ENCODE results near the gene FAM107B. TPM values are rescaled to one million over a fixed set of nuclear protein-coding genes. Genes with fewer than 3 reads are reported as not detected.

FAM107B gene
- total and polyA plus RNA-seq, 2 of the 13 experiments (the other 11 are each of a cell fraction or from before 2014, with no cell fraction given): 15.7 to 24.8 TPM

DNA sequence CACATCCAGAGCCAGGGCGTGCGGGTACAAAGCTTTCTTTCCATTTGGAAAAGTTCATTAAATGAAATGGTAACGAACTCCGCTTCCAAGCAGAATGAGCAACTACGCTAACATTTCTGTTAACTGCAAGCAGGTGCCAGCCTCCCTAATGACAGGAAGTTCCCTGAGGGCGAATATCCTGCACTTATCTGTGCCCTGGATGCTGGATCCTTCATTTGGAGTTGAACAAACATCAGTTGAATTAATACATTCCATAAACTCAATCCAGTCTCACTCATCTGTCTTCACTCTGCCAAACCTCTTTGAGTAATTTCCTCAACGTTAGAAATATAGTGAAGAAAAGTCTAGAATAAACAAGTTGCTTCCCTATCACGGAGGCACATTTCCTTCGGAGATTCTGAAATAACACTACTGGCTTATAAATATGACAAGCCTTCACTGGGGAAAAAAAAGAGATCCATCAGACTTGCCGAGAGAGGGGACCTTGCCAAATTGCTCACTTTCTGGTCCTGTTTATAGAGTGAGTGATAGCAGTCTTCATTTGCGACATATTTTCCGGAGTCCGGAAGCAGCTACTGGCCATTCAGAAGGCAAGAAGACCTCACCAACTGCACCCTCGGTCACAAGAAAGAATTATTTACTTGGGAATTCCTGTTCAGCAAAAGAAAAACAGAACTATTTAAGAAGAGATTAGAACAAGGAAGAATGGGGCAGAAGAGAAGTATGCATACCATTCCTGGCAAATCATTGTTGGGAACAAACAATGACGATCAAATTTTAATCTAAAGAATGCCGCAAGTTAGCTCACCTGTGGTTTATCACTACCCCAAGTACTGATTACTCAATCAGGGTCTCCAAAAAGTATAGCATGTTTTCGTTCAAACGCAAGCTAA, 196.4 kb downstream of the FAM107B start (continued):
- TF ChIP-seq HDAC2 (CRISPR knock-in tag; IDR thresholded peaks at IDR 0.05) (peak; percentile 53; the same call in 1 of the 2 replicates), KAT8 (CRISPR knock-in tag; IDR thresholded peaks at IDR 0.05) (no peak), SALL1 (CRISPR knock-in tag; IDR thresholded peaks at IDR 0.05) (peak; percentile 17; the same call in 1 of the 2 replicates), HMG20B (CRISPR knock-in tag; conservative IDR thresholded peaks at IDR 0.05) (0 out of 2 replicates have a peak, but pooled peaks have one; percentile 15), SIX4 (CRISPR knock-in tag; IDR thresholded peaks at IDR 0.05) (0 out of 2 replicates have a peak, but pooled peaks have one; percentile 16), EP300 (IDR thresholded peaks at IDR 0.05; ENCODE audit: low read depth in 2 of 2, low read length in 2 of 2) (no peak; a peak in 1 of 4 replicates), EP300 (CRISPR knock-in tag; IDR thresholded peaks at IDR 0.05; ENCODE audit: borderline replicate concordance) (0 out of 2 replicates have a peak, but pooled peaks have one; percentile 56), CEBPB (IDR thresholded peaks at IDR 0.05; ENCODE audit: borderline replicate concordance, low read depth, low read length) (0 out of 2 replicates have a peak, but pooled peaks have one; percentile 13), ZBTB42 (CRISPR knock-in tag; IDR thresholded peaks at IDR 0.05) (no peak), ELF1 (CRISPR knock-in tag; IDR thresholded peaks at IDR 0.05) (peak; percentile 63; the same call in 1 of the 2 replicates), ZNF780A (CRISPR knock-in tag; IDR thresholded peaks at IDR 0.05) (no peak), NCOA2 (CRISPR knock-in tag; IDR thresholded peaks at IDR 0.05) (peak; percentile 39; the same call in 1 of the 2 replicates), ISX (CRISPR knock-in tag; conservative IDR thresholded peaks at IDR 0.05) (no peak), ZNF792 (CRISPR knock-in tag; IDR thresholded peaks at IDR 0.05) (peak; percentile 45; the same call in 1 of the 2 replicates), ETV5 (CRISPR knock-in tag; IDR thresholded peaks at IDR 0.05; ENCODE audit: borderline replicate concordance) (peak; percentile 94)
- TF ChIP-seq, protein P1, sequence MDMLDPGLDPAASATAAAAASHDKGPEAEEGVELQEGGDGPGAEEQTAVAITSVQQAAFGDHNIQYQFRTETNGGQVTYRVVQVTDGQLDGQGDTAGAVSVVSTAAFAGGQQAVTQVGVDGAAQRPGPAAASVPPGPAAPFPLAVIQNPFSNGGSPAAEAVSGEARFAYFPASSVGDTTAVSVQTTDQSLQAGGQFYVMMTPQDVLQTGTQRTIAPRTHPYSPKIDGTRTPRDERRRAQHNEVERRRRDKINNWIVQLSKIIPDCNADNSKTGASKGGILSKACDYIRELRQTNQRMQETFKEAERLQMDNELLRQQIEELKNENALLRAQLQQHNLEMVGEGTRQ (IDR thresholded peaks at IDR 0.05; ENCODE audit: low read depth, low read length): no peak
- TF ChIP-seq, protein P1 (CRISPR knock-in tag; IDR thresholded peaks at IDR 0.05; ENCODE audit: borderline replicate concordance): no peak
- TF ChIP-seq, protein P2, sequence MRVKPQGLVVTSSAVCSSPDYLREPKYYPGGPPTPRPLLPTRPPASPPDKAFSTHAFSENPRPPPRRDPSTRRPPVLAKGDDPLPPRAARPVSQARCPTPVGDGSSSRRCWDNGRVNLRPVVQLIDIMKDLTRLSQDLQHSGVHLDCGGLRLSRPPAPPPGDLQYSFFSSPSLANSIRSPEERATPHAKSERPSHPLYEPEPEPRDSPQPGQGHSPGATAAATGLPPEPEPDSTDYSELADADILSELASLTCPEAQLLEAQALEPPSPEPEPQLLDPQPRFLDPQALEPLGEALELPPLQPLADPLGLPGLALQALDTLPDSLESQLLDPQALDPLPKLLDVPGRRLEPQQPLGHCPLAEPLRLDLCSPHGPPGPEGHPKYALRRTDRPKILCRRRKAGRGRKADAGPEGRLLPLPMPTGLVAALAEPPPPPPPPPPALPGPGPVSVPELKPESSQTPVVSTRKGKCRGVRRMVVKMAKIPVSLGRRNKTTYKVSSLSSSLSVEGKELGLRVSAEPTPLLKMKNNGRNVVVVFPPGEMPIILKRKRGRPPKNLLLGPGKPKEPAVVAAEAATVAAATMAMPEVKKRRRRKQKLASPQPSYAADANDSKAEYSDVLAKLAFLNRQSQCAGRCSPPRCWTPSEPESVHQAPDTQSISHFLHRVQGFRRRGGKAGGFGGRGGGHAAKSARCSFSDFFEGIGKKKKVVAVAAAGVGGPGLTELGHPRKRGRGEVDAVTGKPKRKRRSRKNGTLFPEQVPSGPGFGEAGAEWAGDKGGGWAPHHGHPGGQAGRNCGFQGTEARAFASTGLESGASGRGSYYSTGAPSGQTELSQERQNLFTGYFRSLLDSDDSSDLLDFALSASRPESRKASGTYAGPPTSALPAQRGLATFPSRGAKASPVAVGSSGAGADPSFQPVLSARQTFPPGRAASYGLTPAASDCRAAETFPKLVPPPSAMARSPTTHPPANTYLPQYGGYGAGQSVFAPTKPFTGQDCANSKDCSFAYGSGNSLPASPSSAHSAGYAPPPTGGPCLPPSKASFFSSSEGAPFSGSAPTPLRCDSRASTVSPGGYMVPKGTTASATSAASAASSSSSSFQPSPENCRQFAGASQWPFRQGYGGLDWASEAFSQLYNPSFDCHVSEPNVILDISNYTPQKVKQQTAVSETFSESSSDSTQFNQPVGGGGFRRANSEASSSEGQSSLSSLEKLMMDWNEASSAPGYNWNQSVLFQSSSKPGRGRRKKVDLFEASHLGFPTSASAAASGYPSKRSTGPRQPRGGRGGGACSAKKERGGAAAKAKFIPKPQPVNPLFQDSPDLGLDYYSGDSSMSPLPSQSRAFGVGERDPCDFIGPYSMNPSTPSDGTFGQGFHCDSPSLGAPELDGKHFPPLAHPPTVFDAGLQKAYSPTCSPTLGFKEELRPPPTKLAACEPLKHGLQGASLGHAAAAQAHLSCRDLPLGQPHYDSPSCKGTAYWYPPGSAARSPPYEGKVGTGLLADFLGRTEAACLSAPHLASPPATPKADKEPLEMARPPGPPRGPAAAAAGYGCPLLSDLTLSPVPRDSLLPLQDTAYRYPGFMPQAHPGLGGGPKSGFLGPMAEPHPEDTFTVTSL (CRISPR knock-in tag; IDR thresholded peaks at IDR 0.05; ENCODE audit: borderline replicate concordance): peak; percentile 33; the same call in 1 of the 2 replicates
- TF ChIP-seq, protein P3, sequence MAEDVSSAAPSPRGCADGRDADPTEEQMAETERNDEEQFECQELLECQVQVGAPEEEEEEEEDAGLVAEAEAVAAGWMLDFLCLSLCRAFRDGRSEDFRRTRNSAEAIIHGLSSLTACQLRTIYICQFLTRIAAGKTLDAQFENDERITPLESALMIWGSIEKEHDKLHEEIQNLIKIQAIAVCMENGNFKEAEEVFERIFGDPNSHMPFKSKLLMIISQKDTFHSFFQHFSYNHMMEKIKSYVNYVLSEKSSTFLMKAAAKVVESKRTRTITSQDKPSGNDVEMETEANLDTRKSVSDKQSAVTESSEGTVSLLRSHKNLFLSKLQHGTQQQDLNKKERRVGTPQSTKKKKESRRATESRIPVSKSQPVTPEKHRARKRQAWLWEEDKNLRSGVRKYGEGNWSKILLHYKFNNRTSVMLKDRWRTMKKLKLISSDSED (CRISPR knock-in tag; IDR thresholded peaks at IDR 0.05): no peak
- TF ChIP-seq, protein P4, sequence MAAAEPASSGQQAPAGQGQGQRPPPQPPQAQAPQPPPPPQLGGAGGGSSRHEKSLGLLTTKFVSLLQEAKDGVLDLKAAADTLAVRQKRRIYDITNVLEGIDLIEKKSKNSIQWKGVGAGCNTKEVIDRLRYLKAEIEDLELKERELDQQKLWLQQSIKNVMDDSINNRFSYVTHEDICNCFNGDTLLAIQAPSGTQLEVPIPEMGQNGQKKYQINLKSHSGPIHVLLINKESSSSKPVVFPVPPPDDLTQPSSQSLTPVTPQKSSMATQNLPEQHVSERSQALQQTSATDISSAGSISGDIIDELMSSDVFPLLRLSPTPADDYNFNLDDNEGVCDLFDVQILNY (CRISPR knock-in tag; conservative IDR thresholded peaks at IDR 0.05): no peak
